ENCODE measurements around the gene GPR132.

DNA sequence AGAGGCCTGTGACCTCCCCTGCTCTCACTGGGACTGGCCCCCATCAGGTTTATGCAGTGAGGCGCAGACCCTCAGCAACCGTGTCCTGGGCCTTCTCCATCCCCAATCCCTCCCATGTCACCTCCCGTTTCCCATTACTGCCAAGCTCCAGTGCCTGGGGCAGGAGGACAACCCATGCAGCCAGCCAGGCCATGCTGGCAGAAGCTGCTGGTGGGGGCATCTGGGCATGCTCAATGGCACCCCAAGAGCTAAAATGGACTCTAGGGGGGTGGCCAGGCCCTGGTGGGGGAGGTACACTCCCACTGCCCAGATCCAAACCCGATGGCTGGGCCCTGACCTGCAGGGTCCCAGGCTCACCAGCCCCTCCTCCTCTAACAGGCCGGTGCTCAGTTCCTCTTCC, 20.5 kb upstream of the GPR132 start:
- no peak for TF ChIP-seq POLR2A (IDR thresholded peaks at IDR 0.05)
- TF ChIP-seq, protein P1, sequence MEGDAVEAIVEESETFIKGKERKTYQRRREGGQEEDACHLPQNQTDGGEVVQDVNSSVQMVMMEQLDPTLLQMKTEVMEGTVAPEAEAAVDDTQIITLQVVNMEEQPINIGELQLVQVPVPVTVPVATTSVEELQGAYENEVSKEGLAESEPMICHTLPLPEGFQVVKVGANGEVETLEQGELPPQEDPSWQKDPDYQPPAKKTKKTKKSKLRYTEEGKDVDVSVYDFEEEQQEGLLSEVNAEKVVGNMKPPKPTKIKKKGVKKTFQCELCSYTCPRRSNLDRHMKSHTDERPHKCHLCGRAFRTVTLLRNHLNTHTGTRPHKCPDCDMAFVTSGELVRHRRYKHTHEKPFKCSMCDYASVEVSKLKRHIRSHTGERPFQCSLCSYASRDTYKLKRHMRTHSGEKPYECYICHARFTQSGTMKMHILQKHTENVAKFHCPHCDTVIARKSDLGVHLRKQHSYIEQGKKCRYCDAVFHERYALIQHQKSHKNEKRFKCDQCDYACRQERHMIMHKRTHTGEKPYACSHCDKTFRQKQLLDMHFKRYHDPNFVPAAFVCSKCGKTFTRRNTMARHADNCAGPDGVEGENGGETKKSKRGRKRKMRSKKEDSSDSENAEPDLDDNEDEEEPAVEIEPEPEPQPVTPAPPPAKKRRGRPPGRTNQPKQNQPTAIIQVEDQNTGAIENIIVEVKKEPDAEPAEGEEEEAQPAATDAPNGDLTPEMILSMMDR (IDR thresholded peaks at IDR 0.05), result no peak

Data from heart left ventricle (tissue), 13 donors.